Neural progenitor cell (in vitro differentiated cells): Measurements from ENCODE around the gene WDR17.

Experiments used
- EZH2phosphoT487 ChIP-seq: fragments of 200-600 bp; sonication (generic); IDR thresholded peaks from 2 replicates; pipeline ENCODE4 v1.6.1; 2017; ENCODE audit warnings: antibody characterized with exemption
- TF ChIP-seq, protein P1 (sequence below): fragments of 200-600 bp; sonication (generic); IDR thresholded peaks from 2 replicates; pipeline ENCODE4 v1.5.1; 2017; ENCODE audit warnings: antibody characterized with exemption, mild to moderate bottlenecking

GRCh38 chr4:176198316-176198903, 132.8 kb downstream of the WDR17 start:
- TF ChIP-seq, protein P1, sequence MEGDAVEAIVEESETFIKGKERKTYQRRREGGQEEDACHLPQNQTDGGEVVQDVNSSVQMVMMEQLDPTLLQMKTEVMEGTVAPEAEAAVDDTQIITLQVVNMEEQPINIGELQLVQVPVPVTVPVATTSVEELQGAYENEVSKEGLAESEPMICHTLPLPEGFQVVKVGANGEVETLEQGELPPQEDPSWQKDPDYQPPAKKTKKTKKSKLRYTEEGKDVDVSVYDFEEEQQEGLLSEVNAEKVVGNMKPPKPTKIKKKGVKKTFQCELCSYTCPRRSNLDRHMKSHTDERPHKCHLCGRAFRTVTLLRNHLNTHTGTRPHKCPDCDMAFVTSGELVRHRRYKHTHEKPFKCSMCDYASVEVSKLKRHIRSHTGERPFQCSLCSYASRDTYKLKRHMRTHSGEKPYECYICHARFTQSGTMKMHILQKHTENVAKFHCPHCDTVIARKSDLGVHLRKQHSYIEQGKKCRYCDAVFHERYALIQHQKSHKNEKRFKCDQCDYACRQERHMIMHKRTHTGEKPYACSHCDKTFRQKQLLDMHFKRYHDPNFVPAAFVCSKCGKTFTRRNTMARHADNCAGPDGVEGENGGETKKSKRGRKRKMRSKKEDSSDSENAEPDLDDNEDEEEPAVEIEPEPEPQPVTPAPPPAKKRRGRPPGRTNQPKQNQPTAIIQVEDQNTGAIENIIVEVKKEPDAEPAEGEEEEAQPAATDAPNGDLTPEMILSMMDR: no peak
- no peak for TF ChIP-seq EZH2phosphoT487
